Islet of Langerhans (tissue), 1 donor: ENCODE data around the gene MYL7.
"Not testable (repeated sequence)": the region's sequence is repeated elsewhere in the genome, so short reads cannot be mapped to it uniquely, and the experiment has no call there.

Experiments
- FAIRE-seq: peaks from one replicate; lab custom pipeline; 2011; peaks lifted over from hg19 to GRCh38; lab: Jason Lieb, UNC

Gene MYL7

DNA sequence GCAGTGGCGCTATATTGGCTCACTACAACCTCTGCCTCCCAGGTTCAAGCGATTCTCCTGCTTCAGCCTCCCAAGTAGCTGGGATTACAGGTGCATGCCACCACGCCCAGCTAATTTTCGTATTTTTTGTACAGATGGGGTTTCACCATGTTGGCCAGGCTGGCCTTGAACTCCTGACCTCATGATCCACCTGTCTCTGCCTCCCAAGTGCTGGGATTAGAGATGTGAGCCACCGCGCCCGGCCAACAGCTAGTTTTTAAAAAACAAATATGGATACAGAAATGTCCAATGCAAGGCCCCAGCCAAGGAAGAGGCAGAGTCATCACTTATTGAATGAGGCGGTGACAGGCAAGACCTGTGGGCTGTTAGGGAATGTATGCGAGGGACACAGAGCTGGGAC is 30.8 kb upstream of the MYL7 start:
- FAIRE-seq = not testable (repeated sequence)

DNA sequence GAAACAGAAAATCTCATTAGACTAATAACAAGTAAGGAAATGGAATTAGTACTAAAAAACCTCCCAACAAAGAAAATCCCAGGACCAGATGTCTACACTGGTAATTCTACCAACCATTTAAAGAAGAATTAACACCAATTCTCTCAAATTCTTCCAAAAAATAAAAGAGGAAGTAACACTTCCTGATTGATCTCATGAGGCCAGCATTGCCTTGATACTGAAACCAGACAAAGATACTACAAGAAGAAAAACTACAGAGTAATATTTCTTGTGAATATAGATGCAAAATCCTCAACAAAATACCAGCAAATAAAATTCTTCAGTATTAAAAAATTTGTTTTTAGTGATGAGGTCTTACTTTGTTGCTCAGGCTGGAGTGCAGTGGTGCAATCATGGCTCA is 26.8 kb upstream of the MYL7 start:
- no peak for FAIRE-seq

DNA sequence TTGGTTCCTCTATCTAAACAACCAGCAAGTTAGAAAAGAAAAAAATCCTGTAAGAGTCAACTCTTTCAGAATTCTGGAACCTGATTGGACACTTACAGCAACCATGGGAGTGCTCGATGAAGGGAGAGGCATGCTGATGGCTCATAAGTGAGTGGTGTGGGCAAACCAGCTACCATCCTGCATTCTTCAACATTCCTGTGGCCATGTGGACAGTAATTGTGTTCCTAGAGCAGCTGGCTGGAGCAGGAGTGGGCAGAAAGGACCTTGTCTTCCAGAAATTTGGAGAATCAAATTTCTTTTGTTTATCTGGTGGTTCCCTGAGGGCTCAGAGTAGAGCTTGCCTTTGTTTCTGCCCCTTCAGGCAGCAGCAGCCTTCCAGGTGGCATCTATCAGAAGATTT is 22.5 kb upstream of the MYL7 start:
- FAIRE-seq = no peak

DNA sequence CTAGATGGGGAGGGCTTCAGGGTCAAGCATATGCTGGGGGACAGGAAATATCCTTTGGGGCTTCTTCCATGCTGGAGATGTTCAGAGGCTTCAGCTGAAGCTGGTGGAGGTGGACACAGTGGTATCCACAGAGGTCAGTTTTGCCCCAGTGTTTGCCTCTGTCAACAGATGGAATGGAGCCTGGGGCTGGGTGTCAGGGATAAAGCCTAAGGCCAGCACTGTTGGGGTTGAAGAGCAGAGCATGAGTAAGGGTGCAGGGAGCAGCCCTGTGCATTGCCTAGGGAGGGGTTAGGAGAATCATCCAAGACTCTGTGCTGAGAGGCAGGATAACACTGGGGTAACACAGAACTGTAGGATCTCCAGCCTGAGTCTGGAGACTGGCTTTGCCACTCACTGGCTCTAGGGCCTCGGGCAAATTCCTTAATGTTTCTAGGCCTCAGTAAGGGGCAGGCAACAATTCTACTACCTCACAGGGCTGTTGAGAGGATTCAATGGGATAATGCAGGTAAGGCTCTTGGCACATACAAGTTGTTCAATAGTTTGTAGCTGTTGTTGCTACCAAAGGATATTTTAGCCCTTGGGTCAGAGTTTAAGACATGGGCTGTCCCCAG is 21.8 kb upstream of the MYL7 start:
- FAIRE-seq = no peak

DNA sequence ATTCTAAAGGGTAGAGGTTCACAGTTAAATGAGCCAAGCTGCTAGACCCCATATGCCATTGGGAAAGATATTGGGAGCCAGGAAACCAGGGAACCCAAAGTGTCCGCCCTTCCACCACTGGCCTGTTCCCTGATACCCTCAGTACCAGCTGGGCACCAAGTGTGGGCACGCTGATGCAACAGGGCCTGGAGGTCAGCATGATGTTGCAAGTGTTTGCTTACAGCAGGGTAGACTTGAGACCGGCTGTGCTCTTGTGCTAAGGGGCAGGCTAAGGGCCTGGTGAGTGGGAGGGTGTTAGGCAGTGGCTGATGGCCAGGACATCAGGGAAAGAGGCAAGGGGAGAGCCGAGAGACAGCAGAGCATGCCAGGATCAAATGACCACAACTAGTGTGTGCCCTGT is 21.0 kb upstream of the MYL7 start:
- FAIRE-seq = no peak

DNA sequence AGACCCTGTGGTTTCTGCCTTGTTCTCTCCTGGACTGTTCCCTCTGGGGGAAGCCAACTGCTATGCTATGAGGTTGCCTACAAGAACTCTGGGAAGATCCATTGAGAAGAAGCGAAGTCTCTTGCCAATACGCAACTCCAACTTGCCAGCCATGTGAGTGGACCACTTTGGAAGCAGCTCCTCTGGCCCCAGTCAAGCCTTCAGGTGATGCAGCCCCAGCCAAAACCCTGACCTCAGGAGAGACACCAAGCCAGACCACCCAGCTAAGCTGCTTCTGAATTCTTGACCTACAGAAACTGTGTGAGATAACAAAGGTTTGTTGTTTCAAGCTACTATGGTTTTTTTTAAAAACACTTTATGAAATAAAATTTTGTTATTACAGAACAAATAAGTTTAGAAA is 20.2 kb upstream of the MYL7 start:
- FAIRE-seq = no peak

DNA sequence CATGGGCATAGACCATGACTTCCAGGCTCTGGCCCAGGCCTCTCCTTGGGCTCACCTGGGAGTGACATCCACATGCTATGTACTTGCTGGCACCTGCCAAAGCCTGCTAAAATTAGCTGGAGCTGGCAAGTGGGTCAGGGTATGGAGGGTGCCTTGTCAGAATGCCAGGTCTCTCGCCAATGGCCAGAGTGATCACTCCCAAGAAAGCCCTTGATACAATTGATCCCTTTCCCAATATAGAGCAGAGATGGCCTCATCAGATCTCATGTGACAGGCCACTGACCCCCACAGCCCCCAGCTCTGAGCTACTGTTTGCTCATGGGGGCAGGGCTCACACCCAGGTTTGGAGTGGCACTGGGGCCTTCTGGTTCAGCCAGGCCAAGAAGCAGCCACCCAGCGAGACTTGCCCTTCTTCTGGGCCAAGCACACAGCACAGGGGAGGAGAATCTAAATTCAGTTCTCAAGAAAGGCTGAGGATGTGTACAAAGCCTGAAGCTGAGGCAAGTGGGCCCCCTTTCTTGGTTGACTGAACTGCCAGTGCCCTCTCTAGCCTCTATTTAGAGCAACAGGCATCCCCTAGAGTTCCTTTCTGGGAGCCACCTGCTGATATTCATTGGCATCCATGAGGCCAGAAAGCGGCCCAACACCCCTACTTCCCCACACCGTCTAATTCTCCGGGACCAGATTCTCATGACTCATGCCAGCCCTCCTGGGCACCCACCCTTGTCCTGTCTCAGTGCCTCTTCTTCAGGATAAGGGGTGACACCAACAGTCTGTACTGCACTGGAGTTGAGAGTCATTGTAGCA is 18.9 kb upstream of the MYL7 start:
- no peak for FAIRE-seq

DNA sequence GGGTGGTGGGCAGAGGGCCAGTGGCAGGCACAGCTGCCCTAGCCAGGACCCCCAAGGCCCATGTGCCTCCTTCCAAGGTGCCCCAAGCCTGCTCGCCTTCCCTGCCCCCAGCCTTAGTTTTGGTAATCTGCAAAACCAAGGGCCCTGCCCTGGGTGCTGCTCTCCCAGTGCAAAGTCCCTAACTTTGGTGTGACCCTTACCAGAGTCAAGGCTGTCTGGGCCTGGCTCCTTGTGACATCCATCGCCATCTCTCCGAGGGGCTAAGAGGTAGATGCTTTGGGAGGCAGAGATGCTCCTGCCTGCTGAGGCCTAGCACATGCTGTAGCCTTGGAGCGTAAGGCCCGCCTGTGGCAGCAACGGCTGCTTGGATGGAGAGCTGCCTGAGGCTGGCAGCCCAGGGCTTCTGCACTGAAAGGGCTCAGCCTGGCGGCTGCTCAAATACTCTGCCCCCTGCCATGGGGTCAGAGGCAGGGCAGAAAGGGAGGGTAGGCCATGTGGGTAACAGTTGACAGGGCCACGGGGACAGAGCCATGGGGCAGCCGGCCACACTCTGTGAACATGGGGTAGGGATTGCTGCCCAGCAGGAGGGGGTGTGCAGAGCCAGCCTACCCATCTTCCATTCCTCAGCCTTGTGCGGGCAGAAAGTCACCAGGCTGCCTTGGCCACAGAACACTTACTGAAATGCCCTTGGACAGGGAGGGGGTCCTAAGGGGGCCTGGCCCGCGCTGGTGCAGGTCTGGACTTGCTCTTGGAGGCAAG is 17.9 kb upstream of the MYL7 start:
- FAIRE-seq = no peak

DNA sequence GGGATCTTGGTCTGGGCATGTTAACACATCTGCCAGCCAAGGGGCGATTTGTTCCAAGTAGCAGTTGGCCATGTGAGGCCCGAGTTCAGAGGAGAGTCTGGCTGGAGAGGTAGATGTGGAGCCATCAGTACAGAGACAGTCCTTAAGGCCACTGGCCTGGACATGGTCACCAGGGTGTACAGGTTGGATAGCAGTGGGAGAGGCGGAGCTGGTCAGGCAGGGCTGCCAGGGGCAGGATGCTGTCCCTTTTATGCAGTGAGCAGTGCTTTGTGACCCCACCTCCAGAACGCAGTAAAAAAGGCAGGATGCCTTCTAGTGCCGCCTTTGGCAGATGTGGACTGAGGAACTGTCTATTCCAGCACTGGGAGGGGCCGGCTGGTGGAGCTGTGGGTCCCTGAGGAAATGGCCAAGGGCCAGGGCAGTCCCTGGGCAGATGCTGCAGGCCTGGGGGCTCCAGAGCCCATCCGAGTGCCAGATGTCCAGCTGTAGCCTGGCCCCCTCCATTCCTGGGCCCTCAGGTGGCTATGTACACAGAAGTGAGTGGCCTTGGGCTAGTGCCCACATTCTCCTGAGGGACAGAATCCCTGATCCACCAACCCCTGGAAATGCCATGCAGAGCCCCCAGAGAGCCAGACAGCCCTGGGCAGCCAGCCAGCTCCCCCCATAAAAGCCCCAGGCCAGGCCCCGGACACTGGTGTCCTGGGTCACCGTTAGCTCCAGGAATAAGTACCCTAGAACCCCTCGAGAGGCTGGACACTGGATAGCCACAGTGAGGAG is 17.2 kb upstream of the MYL7 start:
- FAIRE-seq = no peak

DNA sequence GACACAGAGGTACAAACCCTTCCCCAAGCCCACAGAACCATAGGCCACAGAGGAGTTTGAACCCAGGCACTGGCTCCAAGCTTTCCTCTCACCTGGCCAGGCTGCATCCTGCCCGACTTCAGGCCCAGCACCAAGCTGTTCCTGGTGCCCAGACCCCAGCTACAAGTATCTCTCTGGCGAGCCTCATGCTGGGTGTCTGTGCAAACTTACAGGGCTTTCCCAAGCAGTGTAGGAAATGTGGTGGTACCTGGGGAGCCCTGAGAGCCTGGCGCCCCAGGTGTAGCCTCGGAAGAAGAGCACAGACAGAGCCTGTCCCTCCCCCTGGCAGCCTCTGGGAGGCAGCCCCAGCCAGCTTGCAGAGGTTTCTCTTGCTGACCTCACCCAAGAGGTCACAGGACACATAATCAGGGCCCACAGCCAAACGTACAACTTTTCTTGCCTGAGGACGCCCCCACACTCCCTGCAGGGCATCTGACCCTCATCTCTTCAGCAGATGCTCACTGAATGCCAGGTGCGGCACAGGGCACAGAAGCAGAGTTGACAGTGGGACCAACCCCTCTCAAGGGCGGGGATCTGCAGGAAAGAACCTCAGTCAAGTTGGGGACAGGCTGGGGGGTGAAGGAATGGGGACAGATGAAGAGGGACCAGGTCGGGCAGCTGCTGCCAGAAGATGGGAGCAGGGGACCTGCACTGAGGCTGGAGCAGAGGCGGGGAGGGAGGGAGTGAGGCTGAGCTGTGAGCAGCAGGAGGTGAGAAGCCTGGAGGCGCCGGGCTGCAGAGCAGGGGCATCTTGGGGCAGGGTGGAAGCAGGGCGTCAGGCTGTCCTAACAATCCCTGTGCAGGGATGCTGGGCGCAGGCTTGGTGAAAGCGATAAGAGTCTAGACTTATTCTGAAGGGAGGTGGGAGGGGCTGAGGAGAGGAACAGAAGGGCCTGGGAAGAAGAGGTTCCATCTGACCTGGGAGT is 16.3 kb upstream of the MYL7 start:
- no peak for FAIRE-seq

DNA sequence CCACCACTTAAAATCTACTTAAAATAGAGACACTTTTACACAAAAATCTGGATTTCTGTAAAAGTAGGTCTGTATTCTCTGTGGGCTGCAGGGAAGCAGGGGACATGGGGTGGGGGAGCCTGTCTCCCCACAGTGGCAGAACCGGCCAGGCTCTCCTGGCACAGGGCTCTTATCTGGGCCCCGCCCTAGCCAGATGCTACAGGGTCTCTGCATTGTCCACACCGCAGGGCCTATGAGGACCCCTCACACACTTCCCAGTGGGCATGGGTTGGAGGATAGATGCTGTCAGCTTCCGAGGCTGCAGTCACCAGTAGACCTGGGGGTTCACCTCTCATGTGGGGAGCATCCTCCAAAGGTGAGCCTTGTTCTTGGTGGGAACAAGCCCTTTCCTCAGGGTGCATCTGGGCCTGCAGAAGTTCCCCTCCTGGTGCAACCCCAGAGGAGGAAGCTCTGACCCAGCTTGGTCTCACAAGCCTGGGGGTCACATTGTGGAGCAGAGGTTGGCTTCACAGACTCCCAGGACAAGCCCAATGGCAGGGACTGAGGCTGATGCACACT is 15.4 kb upstream of the MYL7 start:
- no peak for FAIRE-seq

DNA sequence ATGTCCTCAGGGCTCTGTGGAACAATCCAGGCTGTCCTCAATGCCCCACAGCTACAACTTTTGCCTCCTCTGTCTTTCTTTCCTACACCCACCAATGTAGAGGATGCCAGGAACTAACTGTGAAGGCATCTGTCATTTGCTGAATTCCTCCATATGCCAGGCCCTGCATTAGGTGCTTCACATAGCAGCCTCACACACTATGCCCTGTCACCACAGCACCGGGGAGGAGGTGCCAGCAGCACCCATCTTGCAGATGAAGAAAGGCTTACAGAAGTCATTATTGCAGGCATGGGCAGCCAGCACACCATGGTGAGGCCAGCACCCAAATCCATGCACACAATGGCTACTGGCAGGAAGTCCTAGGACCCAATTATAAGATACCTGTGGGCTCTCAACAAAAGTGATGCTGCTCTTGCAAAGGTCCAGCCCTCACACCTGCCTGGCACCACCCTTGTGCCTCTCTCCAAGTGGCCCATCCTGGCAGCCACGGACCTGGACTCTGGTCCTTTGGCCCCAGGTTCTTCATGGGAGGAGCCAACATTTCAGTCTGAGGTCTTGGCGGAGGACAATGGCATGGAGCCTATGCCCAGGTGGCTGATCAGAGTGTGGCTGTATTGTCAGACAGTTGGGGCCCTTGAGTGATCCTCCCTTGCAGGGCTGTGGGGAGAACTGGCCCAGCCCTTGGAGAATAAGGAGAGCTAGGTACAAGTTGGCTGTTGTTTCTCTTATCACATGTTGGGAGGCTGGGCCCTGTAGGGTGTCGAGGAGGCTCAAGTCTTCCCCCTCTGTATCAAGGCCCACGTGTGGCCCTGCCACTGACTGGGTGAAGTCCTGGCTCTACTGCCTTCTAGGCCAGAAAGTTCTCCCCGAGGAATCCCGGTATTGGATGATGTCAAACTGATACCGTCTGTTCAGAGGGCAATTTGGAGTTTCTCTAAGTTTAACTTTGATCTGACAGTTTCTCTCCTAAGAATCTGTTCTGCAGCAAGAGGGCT is 14.4 kb upstream of the MYL7 start:
- no peak for FAIRE-seq

DNA sequence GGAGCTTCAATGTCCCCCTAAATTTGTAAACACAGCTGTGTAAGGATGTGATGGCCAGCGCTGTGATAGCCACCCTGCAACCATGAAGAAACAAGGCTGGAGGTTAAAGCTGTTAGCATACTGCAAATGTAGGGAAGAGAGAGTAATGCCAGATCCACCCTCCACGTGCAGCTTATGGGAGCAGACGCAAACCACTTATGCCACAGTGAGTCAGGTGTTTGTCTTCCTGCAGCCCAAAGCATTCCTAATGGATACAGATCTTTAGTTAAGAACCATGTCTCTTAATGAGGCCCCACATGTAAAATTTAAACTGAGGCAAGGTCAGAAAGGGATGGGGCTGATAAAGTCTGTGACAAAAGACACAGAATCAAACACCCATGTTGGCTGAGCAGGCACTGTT is 13.6 kb upstream of the MYL7 start:
- no peak for FAIRE-seq

DNA sequence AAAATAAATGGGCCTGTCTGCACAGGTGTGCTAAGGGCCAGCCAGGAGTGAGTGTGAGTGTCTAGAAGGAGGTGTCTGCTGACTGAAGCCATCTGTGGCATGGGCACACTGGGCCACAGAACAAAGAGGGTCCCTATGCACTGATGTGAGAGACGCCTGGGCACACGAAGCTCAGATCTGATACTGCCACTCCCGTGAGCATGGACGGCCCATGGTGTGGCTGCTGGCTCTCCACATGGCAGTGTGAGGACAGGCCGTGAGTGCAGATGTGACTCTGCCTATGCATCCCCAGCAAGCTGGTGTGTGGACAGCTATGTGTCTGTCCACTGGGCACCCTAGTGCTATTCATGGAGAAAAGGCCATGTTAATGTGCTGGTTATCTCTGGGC is 12.8 kb upstream of the MYL7 start:
- no peak for FAIRE-seq

DNA sequence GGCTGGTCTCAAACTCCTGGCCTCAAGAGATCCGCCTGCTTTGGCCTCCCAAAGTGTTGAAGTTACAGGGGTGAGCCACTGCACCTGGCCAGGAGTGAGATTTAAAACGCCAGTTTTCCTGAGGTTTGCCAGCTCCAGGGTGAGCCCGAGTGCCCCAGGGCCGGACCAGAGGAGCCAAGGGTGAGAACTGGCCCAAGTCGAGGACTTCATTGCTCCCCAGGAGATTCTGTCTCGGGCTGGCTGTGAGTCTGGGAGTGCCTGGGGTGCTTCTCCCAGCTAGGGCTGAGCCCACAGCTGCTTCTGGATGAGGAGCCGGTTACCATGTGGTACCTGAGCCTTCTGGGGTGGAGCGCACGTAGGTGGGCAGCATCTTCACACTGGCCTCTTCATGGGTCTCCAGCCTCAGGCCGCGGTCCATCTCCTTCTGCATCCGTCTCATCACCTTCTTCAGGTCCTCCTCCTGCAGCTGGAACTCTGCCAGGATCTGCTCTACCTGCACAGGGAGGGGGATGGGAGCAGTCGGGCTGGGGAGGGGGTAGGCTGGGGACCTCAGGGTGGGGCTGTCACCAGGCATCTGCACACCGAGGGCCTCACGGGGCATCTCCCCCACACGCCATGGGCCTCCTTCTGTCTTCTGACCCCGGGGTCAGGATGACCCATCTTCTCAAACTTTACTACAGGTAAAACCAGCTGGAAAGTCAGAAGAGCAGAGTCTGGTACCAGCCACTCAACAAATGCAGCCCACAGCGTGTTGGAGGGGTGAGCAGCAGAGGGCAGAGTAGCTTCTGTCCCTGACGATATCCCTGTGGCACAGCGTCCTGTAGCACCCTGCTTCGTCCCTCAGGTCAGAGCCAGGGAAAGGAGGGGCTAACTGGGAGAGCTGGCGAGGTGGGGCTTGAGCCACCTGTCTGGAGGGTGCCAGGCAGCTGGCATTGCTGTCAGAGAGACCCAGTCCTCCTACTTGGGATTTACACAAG is 12.1 kb upstream of the MYL7 start:
- FAIRE-seq = no peak

DNA sequence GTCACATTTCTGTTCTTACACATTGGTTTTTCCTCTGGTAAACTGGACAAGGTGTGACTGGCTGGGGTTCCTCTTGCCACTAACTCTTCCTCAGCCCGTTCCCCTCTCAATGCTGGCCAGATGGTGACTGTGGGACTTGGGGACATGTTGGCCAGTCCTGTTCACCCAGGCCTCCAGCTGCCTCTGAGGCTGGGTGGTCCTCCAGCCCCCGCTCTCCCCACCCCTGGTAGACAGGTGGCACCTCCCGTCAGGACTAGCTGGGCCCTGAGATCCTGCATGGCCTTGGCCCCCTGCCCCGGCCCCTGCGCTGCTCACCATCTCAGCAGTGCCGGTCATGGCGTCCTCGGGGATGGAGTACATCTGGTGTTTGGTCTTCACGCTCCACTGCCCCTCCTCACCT is 10.8 kb upstream of the MYL7 start:
- FAIRE-seq = no peak

DNA sequence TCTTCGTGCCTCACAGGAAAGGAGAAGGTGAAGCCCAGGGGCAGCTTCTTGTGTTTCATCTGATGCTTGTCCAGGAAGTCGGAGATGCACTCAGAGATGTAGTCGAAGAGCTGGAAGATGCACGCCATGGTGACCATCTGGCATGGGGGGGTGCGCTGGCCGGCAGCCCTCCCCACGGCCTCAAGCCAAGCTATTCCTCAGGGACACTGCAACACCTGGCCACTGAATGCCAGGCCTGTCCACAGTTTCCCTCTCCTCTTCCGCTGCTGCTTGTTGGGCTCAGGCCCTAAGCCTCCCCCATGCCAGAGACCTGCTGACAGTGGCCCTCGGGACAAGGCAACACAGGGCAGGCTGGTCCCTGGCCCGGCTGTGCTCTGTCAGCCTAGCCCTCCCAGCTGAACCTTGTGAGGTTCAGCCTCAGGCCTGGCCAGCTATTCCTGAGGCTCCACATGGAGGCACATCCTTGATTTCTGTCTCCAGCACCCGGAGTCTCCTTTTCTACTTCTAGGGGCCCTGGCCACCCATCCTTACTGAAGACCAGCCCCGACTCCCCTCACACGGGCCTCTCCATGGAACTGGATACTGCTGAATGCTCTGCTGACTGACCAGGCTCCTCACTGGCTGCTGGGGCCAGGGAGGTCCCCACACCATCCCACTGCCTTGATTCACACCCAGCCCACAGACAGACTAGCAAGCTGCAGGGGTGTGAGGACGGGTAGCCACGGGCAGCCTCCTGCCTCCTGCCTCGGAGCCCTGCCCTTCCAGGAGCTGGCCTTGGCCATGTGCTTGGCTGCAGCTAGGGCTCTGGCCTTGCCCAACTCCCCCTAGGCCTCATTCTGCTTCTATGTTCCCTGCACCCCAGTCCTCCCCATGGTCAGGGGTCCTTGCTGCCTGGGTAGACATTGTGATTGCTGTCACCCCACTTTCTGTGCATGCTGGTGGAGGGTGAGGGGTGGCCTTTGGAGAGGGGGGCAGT is 10.1 kb upstream of the MYL7 start:
- FAIRE-seq = no peak

DNA sequence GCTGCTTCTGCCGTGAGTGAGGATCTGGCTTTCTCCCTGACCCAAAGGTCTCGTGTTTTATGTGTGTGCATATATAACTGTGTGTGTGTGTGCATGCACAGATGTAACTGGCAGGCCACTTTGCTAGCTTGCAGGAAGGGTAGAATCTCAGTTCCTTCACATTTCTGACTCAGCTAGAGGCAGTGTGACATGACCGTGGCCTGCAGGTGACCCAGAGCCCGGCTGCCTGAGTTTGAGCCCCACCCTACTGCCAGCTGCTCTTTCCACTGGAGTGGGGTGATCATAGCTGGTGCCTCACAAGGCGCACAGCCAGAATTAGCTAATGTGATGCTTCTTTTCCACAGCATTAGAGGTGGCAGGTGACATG is 9.3 kb upstream of the MYL7 start:
- FAIRE-seq = no peak
